Prostate gland (tissue), 2 donors: ENCODE data around the gene ATP1A3.
"Not testable (repeated sequence)": the region's sequence is repeated elsewhere in the genome, so short reads cannot be mapped to it uniquely, and the experiment has no call there.

Source experiments
- POLR2AphosphoS5 ChIP-seq: sonication (generic); formaldehyde crosslinking; IDR thresholded peaks from one replicate; pipeline ENCODE4 v1.6.1; 2017; ENCODE audit warnings: antibody characterized with exemption
- TF ChIP-seq, protein P1 (sequence below), 4 experiments: fragments of 200-600 bp in 2 of 4; fragments of 450-650 bp in 2 of 4; sonication (generic) in 2 of 4; IDR thresholded peaks; 1 replicate in 3 of 4; 2 replicates in 1 of 4; pipeline ENCODE4 v1.5.1; 2016 to 2019; ENCODE audit warnings: antibody characterized with exemption in 4 of 4, mild to moderate bottlenecking in 2 of 4, moderate library complexity in 2 of 4

DNA sequence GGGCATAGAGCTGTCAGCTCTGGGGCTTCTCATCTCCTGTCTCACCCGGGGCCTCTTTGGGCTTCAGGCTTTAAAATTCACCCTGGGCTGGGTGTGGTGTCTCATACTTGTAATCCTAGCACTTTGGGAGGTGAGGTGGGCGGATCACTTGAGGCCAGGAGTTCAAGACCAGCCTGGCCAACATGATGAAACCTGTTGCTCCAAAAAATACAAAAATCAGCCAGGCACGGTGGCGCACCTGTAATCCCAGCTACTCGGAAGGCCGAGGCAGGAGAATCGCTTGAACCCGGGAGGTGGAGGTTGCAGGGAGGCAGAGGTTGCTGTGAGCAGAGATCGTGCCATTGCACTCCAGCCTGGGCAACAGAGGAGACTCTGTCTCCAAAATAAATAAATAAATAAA is 46.5 kb upstream of the ATP1A3 start:
- TF ChIP-seq, protein P1, sequence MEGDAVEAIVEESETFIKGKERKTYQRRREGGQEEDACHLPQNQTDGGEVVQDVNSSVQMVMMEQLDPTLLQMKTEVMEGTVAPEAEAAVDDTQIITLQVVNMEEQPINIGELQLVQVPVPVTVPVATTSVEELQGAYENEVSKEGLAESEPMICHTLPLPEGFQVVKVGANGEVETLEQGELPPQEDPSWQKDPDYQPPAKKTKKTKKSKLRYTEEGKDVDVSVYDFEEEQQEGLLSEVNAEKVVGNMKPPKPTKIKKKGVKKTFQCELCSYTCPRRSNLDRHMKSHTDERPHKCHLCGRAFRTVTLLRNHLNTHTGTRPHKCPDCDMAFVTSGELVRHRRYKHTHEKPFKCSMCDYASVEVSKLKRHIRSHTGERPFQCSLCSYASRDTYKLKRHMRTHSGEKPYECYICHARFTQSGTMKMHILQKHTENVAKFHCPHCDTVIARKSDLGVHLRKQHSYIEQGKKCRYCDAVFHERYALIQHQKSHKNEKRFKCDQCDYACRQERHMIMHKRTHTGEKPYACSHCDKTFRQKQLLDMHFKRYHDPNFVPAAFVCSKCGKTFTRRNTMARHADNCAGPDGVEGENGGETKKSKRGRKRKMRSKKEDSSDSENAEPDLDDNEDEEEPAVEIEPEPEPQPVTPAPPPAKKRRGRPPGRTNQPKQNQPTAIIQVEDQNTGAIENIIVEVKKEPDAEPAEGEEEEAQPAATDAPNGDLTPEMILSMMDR (IDR thresholded peaks at IDR 0.05): not testable (repeated sequence)
- TF ChIP-seq POLR2AphosphoS5: not testable (repeated sequence)
